ENCODE data around the gene BBS10. TPM values are rescaled to one million over a fixed set of nuclear protein-coding genes. Genes with fewer than 3 reads are reported as not detected.

The BBS10 gene
- total and polyA plus RNA-seq, 2 donors (not counting 1 experiment from before 2014, with no cell fraction given) = 1.9 to 12.9 TPM

DNA sequence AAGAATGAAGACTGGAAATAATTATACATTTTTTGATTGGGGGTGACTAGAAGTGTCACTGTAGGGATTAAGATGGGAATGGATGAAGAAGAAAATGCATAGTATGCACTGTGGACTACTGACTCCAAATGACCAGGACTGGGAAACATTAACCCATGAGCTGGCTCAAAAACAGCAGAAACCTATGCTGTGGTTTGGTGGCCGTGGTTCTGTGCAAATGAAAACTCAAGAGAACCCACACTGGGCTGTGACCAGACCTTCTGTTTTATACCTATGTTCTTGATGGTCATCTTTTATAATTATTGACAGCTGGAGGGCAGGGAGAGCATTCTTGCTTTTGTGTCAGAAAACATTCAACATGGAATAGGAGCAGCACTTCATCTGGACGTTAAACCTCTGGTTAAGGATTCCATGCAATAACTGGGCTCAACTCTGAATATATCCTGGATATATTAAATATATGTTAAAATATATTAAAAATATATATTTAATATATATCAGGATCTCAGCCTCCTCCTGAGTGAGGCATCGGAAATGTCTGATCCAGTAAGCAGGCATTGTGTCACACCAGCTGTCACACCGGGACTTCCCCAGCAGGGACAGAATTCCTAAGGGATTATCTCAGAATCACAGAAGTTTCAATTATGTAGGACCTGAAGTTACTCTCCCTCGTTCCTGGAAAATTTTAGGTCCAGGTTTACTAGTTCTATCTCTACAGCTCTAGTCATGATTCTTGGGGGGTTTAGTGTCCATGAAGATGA lies 48.5 kb downstream of the BBS10 start:
- H3K4me3 ChIP-seq (ENCODE audit: control extremely low read depth in 1 of 5, extremely low read depth in 1 of 5, insufficient read depth in 1 of 5, low read depth in 2 of 5, low read length in 4 of 5) = no peak overlapping the region
- Mint-ChIP-seq H3K27ac (no peak overlapping the region), H3K4me1 (no peaks in the 10 kb centered on the region), H3K27me3 (no peaks in the 10 kb centered on the region), H3K9me3 (ENCODE audit: insufficient read depth) (no peaks in the 10 kb centered on the region), H3K4me3 (no peak overlapping the region)
- DNase-seq = no peak
- no peak overlapping the region for H2AFZ ChIP-seq (ENCODE audit: insufficient read depth, low read depth, low read length, poor library complexity, severe bottlenecking)
- ATAC-seq (ENCODE audit: low read depth) = no peak
- TF ChIP-seq, protein P1, sequence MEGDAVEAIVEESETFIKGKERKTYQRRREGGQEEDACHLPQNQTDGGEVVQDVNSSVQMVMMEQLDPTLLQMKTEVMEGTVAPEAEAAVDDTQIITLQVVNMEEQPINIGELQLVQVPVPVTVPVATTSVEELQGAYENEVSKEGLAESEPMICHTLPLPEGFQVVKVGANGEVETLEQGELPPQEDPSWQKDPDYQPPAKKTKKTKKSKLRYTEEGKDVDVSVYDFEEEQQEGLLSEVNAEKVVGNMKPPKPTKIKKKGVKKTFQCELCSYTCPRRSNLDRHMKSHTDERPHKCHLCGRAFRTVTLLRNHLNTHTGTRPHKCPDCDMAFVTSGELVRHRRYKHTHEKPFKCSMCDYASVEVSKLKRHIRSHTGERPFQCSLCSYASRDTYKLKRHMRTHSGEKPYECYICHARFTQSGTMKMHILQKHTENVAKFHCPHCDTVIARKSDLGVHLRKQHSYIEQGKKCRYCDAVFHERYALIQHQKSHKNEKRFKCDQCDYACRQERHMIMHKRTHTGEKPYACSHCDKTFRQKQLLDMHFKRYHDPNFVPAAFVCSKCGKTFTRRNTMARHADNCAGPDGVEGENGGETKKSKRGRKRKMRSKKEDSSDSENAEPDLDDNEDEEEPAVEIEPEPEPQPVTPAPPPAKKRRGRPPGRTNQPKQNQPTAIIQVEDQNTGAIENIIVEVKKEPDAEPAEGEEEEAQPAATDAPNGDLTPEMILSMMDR (IDR thresholded peaks at IDR 0.05) = no peak
- TF ChIP-seq EZH2 (IDR thresholded peaks at IDR 0.05; ENCODE audit: borderline replicate concordance, insufficient read depth, low read depth, low read length, poor library complexity, severe bottlenecking) = no peak
- no peaks in the 10 kb centered on the region for H4K20me1 ChIP-seq (ENCODE audit: control insufficient read depth, insufficient read depth, low read length, poor library complexity, severe bottlenecking)
- intact Hi-C loops (cut with micrococcal nuclease) = no loop called here
- H3K9ac ChIP-seq (ENCODE audit: low read length) = no peak overlapping the region
- POLR2A ChIA-PET = no interaction called here
- no peaks in the 10 kb centered on the region for H3K9me3 ChIP-seq (ENCODE audit: control extremely low read depth in 1 of 3, control insufficient read depth in 2 of 3, insufficient read depth in 1 of 3, low read length in 2 of 3)
- no peaks in the 10 kb centered on the region for H3K36me3 ChIP-seq (replicated peaks in 1 of 2; ENCODE audit: control extremely low read depth in 1 of 2, control insufficient read depth in 1 of 2, extremely low read depth in 1 of 2, insufficient read depth in 2 of 2, low read length in 1 of 2)
- CTCF ChIA-PET = interaction anchor here (1.0 kb wide), 1 partner anchor 13 kb away, joined by 3 read pairs; no protein-coding TSS in a partner anchor
- no peaks in the 10 kb centered on the region for H3K4me1 ChIP-seq (ENCODE audit: control insufficient read depth in 2 of 2, insufficient read depth in 2 of 2, low read length in 2 of 2)
- H3K4me2 ChIP-seq (replicated peaks; ENCODE audit: low read depth, low read length, poor library complexity, severe bottlenecking) = no peak overlapping the region
- no peaks in the 10 kb centered on the region for H3K79me2 ChIP-seq (ENCODE audit: control insufficient read depth, insufficient read depth, low read length)
- 88% methylated on average over 1 of the region's 5 CpGs for WGBS (ENCODE audit: insufficient coverage)
- no peaks in the 10 kb centered on the region for H3K27me3 ChIP-seq (replicated peaks in 1 of 4; ENCODE audit: control extremely low read depth in 1 of 4, control insufficient read depth in 3 of 4, insufficient read depth in 4 of 4, low read length in 3 of 4)
- no peak overlapping the region for H3K27ac ChIP-seq (ENCODE audit: low read length in 2 of 2)

Small RNA genes within 50 kb of the gene (small RNA-seq; reads per million reads assigned to genes)
- not detected for gene RN7SKP172 (ENCODE audit: insufficient read length, low read depth, low replicate concordance)

Other genes starting within 250 kb of the BBS10 start
- 112 and 116 TPM in 2 replicates for gene OSBPL8, start 211.4 kb upstream of the BBS10 start, total RNA-seq
- 11.1 and 20.3 TPM in 2 replicates for gene OSBPL8, start 211.4 kb upstream of the BBS10 start, polyA plus RNA-seq

Data from B cell (primary cell).